ENCODE measurements around the gene MTUS2.

GRCh38 chr13:29529754-29530153 lies 709.6 kb downstream of the MTUS2 start:
- TF ChIP-seq, protein P1, sequence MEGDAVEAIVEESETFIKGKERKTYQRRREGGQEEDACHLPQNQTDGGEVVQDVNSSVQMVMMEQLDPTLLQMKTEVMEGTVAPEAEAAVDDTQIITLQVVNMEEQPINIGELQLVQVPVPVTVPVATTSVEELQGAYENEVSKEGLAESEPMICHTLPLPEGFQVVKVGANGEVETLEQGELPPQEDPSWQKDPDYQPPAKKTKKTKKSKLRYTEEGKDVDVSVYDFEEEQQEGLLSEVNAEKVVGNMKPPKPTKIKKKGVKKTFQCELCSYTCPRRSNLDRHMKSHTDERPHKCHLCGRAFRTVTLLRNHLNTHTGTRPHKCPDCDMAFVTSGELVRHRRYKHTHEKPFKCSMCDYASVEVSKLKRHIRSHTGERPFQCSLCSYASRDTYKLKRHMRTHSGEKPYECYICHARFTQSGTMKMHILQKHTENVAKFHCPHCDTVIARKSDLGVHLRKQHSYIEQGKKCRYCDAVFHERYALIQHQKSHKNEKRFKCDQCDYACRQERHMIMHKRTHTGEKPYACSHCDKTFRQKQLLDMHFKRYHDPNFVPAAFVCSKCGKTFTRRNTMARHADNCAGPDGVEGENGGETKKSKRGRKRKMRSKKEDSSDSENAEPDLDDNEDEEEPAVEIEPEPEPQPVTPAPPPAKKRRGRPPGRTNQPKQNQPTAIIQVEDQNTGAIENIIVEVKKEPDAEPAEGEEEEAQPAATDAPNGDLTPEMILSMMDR (IDR thresholded peaks at IDR 0.05; ENCODE audit: extremely low read depth in 1 of 2, insufficient read depth in 1 of 2, low read depth in 1 of 2, low read length in 2 of 2) = no peak
- no peak for TF ChIP-seq MYC (IDR thresholded peaks at IDR 0.05; ENCODE audit: low read depth, low read length)
